Right lobe of liver (tissue), 6 donors: ENCODE measurements around the gene OSBPL10. TPM values are rescaled to one million over a fixed set of nuclear protein-coding genes. Genes with fewer than 3 reads are reported as not detected.

Source experiments
- ATAC-seq, 4 donors: fragments of 200-7000 bp; cut with Tn5 transposase; one replicate each; pipeline ENCODE4 v1.9.1; 2020; ENCODE audit warnings: mild to moderate bottlenecking in 4 of 4, moderate library complexity in 4 of 4
- DNase-seq, 3 donors: peaks; one replicate each; pipeline ENCODE4 v3.0.0-alpha.2; 2020
- H3K27ac ChIP-seq, 3 donors: fragments of 200-600 bp; one replicate each; pipeline ENCODE4 v1.8.0; 2022
- H3K27me3 ChIP-seq, 2 donors: fragments of 200-600 bp; one replicate each; pipeline ENCODE4 v1.8.0; 2022
- H3K36me3 ChIP-seq, 4 donors: fragments of 200-600 bp; sonication (generic) in 1 of 4; one replicate each; pipeline versions ENCODE4 v1.5.1 to v1.8.0; 2017 to 2022; ENCODE audit warnings: control low read depth in 1 of 4
- H3K4me1 ChIP-seq, 4 donors: fragments of 200-600 bp; sonication (generic) in 1 of 4; one replicate each; pipeline versions ENCODE4 v1.5.1 to v1.8.0; 2017 to 2022; ENCODE audit warnings: control low read depth in 1 of 4
- H3K4me3 ChIP-seq, 3 donors: fragments of 200-600 bp; one replicate each; pipeline ENCODE4 v1.8.0; 2022
- H3K9me3 ChIP-seq, 4 donors: fragments of 200-600 bp; sonication (generic) in 1 of 4; one replicate each; pipeline versions ENCODE4 v1.5.1 to v1.8.0; 2017 to 2022; ENCODE audit warnings: control low read depth in 1 of 4
- POLR2A ChIP-seq: fragments of 450-650 bp; IDR thresholded peaks from one replicate; pipeline ENCODE4 v1.6.1; 2017; ENCODE audit warnings: antibody characterized with exemption, mild to moderate bottlenecking
- WGBS: methylation state at CpG from one replicate; pipeline ENCODE4 v1.1.6; 2018; ENCODE audit warnings: low coverage, low lambda C conversion rate; ENCODE audit not compliant: insufficient coverage; ENCODE audit errors: missing lambda C conversion rate; 5-methylcytosine and 5-hydroxymethylcytosine counted together
- intact Hi-C, 2 donors: fragments of 100-400 bp; cut with DNase I; formaldehyde crosslinking; loops; one replicate each; pipeline versions ENCODE4 v1.11.2 to v1.14.1; 2022
- total RNA-seq, 6 experiments: library from RNA; depleted of rRNA in 2 of 6; stranded (reverse); fragments of >200 nt in 2 of 6; fragmentation: NEBNext Ultra II Directional in 3 of 6; extraction: Animal tissue kit (Norgen Biotek cat#: 25700) in 3 of 6; gene quantifications; one replicate each; pipeline versions ENCODE4 v1.1.0 to v1.2.4, GENCODE V29; 2016 to 2023
- TF ChIP-seq, protein P1 (sequence below), 4 donors: fragments of 200-600 bp in 3 of 4; fragments of 450-650 bp in 1 of 4; IDR thresholded peaks; one replicate each; pipeline versions ENCODE4 v1.5.1 to v1.8.0; 2016 to 2022; ENCODE audit warnings: antibody characterized with exemption in 4 of 4, mild to moderate bottlenecking in 2 of 4
- donor health status: DM: no; HTN: yes; CAD: no.
- donor health status: DM: no; HTN: no; CAD: no.
- donor health status: DM: no; HTN: no; CAD: no.
- donor health status: DM: no; HTN: yes; CAD: no.
- donor health status: DM: no; HTN: yes; CAD: no.

OSBPL10 gene
- total RNA-seq, 6 experiments from 2014 or later = 2.2 to 13.0 (median 3.7) TPM

DNA sequence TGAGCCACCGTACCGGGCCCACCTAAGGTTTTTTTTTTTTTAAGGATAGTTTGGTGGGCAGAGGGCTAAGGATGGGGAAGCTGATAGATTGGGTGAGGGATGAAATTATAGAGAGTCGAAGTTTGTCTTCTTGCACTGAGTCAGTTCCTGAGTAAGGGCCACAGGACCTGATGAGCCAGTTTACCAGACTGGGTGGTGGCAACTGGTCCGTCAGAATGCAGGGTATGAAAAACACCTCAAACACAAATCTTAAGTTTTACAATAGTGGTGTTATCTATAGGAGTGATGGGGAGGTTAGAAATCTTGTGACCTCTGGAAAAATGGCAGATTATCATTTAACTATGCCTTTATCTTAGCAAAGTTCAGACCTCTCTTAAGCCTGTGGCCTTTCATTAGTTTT lies 3.3 kb upstream of the OSBPL10 start:
- no peak overlapping the region for H3K27ac ChIP-seq
- H3K4me1 ChIP-seq = peaks cover 0 to 16% (median 0%) of the 10 kb centered on the region in 4 donors
- 85% methylated on average over 4 of the region's 4 CpGs for WGBS
- intact Hi-C loops = no loop called here
- H3K36me3 ChIP-seq = no peaks in the 10 kb centered on the region
- ATAC-seq = no peak
- H3K27me3 ChIP-seq = peaks cover 0 to 18% of the 10 kb centered on the region in 2 donors
- no peak for TF ChIP-seq POLR2A
- TF ChIP-seq, protein P1, sequence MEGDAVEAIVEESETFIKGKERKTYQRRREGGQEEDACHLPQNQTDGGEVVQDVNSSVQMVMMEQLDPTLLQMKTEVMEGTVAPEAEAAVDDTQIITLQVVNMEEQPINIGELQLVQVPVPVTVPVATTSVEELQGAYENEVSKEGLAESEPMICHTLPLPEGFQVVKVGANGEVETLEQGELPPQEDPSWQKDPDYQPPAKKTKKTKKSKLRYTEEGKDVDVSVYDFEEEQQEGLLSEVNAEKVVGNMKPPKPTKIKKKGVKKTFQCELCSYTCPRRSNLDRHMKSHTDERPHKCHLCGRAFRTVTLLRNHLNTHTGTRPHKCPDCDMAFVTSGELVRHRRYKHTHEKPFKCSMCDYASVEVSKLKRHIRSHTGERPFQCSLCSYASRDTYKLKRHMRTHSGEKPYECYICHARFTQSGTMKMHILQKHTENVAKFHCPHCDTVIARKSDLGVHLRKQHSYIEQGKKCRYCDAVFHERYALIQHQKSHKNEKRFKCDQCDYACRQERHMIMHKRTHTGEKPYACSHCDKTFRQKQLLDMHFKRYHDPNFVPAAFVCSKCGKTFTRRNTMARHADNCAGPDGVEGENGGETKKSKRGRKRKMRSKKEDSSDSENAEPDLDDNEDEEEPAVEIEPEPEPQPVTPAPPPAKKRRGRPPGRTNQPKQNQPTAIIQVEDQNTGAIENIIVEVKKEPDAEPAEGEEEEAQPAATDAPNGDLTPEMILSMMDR (IDR thresholded peaks at IDR 0.05) = no peak
- DNase-seq = no peak
- no peak overlapping the region for H3K4me3 ChIP-seq
- H3K9me3 ChIP-seq = no peaks in the 10 kb centered on the region

GRCh38 chr3:31980530-31981205 lies 394 bp downstream of the OSBPL10 start:
- Histone ChIP-seq H3K9me3 (no peaks in the 10 kb centered on the region), H3K27me3 (peaks cover 0 to 18% of the 10 kb centered on the region in 2 donors), H3K4me1 (peaks cover 0 to 16% (median 0%) of the 10 kb centered on the region in 4 donors), H3K27ac (peak overlapping the region; percentile 31 to 72 (median 37)), H3K4me3 (peak overlapping the region; percentile 47 to 55 (median 47)), H3K36me3 (no peaks in the 10 kb centered on the region)
- WGBS = 0% methylated on average over 2 of the region's 66 CpGs
- TF ChIP-seq, protein P1 (IDR thresholded peaks at IDR 0.05) = no peak
- TF ChIP-seq POLR2A = no peak
- peak; percentile 49 to 60 (median 58) for DNase-seq
- ATAC-seq = peak; percentile 62 to 77 (median 74)
- intact Hi-C loops = no loop called here

- ATAC-seq (no peak), DNase-seq (no peak)
- Histone ChIP-seq H3K4me3 (no peak overlapping the region), H3K27ac (no peak overlapping the region), H3K9me3 (no peaks in the 10 kb centered on the region), H3K36me3 (no peaks in the 10 kb centered on the region), H3K4me1 (peaks cover 0 to 16% (median 0%) of the 10 kb centered on the region in 4 donors), H3K27me3 (peaks cover 0 to 18% of the 10 kb centered on the region in 2 donors)
- TF ChIP-seq POLR2A = no peak
- TF ChIP-seq, protein P1 (IDR thresholded peaks at IDR 0.05) = no peak
- 42% methylated on average over 5 of the region's 5 CpGs for WGBS
- intact Hi-C loops = no loop called here
These were observed 1.9 kb downstream of the OSBPL10 start for GRCh38 chr3:31979001-31979697.

GRCh38 chr3:31978553-31978952 lies 2.5 kb downstream of the OSBPL10 start:
- TF ChIP-seq, protein P1 (IDR thresholded peaks at IDR 0.05) = no peak
- no peak for TF ChIP-seq POLR2A
- ATAC-seq (no peak), DNase-seq (no peak)
- Histone ChIP-seq H3K4me3 (no peak overlapping the region), H3K9me3 (no peaks in the 10 kb centered on the region), H3K27me3 (peaks cover 0 to 18% of the 10 kb centered on the region in 2 donors), H3K27ac (no peak overlapping the region), H3K4me1 (peaks cover 0 to 16% (median 0%) of the 10 kb centered on the region in 4 donors), H3K36me3 (no peaks in the 10 kb centered on the region)
- WGBS = 55% methylated on average over 4 of the region's 4 CpGs
- intact Hi-C loops = no loop called here
